ENCODE results near the gene PHOX2A.

The PHOX2A gene

GRCh38 chr11:72223615-72224563 is 20.1 kb downstream of the PHOX2A start:
- Histone ChIP-seq H3K27ac (replicated peaks) (peak overlapping the region; percentile 91), H3K27me3 (ENCODE audit: insufficient read depth, poor library complexity, severe bottlenecking) (no peaks in the 10 kb centered on the region), H3K4me3 (replicated peaks; ENCODE audit: insufficient read depth, low read length) (peak overlapping the region; percentile 75)
- DNase-seq (ENCODE audit: low read depth in 1 of 2, low spot score in 1 of 2) = peak in 1 of 2 experiments; percentile 54
- no peak for TF ChIP-seq POLR2AphosphoS5 (IDR thresholded peaks at IDR 0.05; ENCODE audit: low read depth)
- TF ChIP-seq CTCF (IDR thresholded peaks at IDR 0.05; ENCODE audit: insufficient read depth, low read length) = no peak
- no peak for TF ChIP-seq GABPA (IDR thresholded peaks at IDR 0.05; ENCODE audit: low read depth)
- no peak for TF ChIP-seq REST (IDR thresholded peaks at IDR 0.05; ENCODE audit: insufficient replicate concordance, low read depth)
- no peak for TF ChIP-seq SPI1 (IDR thresholded peaks at IDR 0.05; ENCODE audit: borderline replicate concordance, low read depth)

GRCh38 chr11:72222907-72223614 is 20.9 kb downstream of the PHOX2A start:
- TF ChIP-seq POLR2AphosphoS5 (IDR thresholded peaks at IDR 0.05; ENCODE audit: low read depth) (no peak), GABPA (IDR thresholded peaks at IDR 0.05; ENCODE audit: low read depth) (no peak), CTCF (IDR thresholded peaks at IDR 0.05; ENCODE audit: insufficient read depth, low read length) (no peak), SPI1 (IDR thresholded peaks at IDR 0.05; ENCODE audit: borderline replicate concordance, low read depth) (0 out of 2 replicates have a peak, but pooled peaks have one; percentile 1), REST (IDR thresholded peaks at IDR 0.05; ENCODE audit: insufficient replicate concordance, low read depth) (no peak)
- Histone ChIP-seq H3K4me3 (replicated peaks; ENCODE audit: insufficient read depth, low read length) (peak overlapping the region; percentile 75), H3K27ac (replicated peaks) (peak overlapping the region; percentile 91), H3K27me3 (ENCODE audit: insufficient read depth, poor library complexity, severe bottlenecking) (no peaks in the 10 kb centered on the region)
- DNase-seq (ENCODE audit: low read depth in 1 of 2, low spot score in 1 of 2) = peak; percentile 81 to 97

GRCh38 chr11:72222106-72222891 is 21.7 kb downstream of the PHOX2A start:
- DNase-seq (ENCODE audit: low read depth in 1 of 2, low spot score in 1 of 2) = no peak
- H3K27ac ChIP-seq (replicated peaks) = peak overlapping the region; percentile 91
- H3K4me3 ChIP-seq (replicated peaks; ENCODE audit: insufficient read depth, low read length) = peak overlapping the region; percentile 75
- no peaks in the 10 kb centered on the region for H3K27me3 ChIP-seq (ENCODE audit: insufficient read depth, poor library complexity, severe bottlenecking)
- TF ChIP-seq SPI1 (IDR thresholded peaks at IDR 0.05; ENCODE audit: borderline replicate concordance, low read depth) (no peak), POLR2AphosphoS5 (IDR thresholded peaks at IDR 0.05; ENCODE audit: low read depth) (no peak), CTCF (IDR thresholded peaks at IDR 0.05; ENCODE audit: insufficient read depth, low read length) (no peak), REST (IDR thresholded peaks at IDR 0.05; ENCODE audit: insufficient replicate concordance, low read depth) (no peak), GABPA (IDR thresholded peaks at IDR 0.05; ENCODE audit: low read depth) (no peak)
